HEK293 (cell line): ENCODE measurements around the gene RABIF.
"Not testable (repeated sequence)": the region's sequence is repeated elsewhere in the genome, so short reads cannot be mapped to it uniquely, and the experiment has no call there.

Experiments used
- CTCF ChIA-PET: fragments of 350-600 bp; formaldehyde crosslinking; extraction: SDS; loops from one replicate; lab custom pipeline; 2021; ENCODE audit warnings: antibody characterized with exemption; lab: Yijun Ruan, JAX
- POLR2A ChIA-PET: fragments of 300-600 bp; formaldehyde crosslinking; extraction: SDS; loops from one replicate; lab custom pipeline; 2020; ENCODE audit warnings: antibody characterized with exemption, inconsistent platforms; lab: Yijun Ruan, JAX
- H3K27ac ChIP-seq: fragments of 200-500 bp; sonication (Bioruptor generic); 2 replicates; pipeline ENCODE4 v1.5.1; 2014; ENCODE audit warnings: low read depth, low read length, control low read depth, inconsistent platforms; ENCODE audit errors: extremely low read depth
- H3K36me3 ChIP-seq, 2 experiments: fragments of 200-500 bp in 1 of 2; sonication (Bioruptor generic) in 1 of 2; 1 replicate in 1 of 2; 2 replicates in 1 of 2; pipeline ENCODE4 v1.5.1; 2014 to 2017; ENCODE audit warnings: inconsistent platforms in 2 of 2, low read length in 2 of 2; ENCODE audit not compliant: control insufficient read depth in 2 of 2, insufficient read depth in 1 of 2
- H3K4me1 ChIP-seq: fragments of 200-500 bp; sonication (Bioruptor generic); 2 replicates; pipeline ENCODE4 v1.5.1; 2014; ENCODE audit warnings: mild to moderate bottlenecking, low read length, inconsistent platforms; ENCODE audit not compliant: control insufficient read depth, insufficient read depth
- H3K4me3 ChIP-seq: 2 replicates; pipeline ENCODE4 v1.5.1; 2011; ENCODE audit warnings: low read depth, mild to moderate bottlenecking, control low read depth, low read length, moderate library complexity
- H3K9me3 ChIP-seq: fragments of 200-500 bp; sonication (Bioruptor generic); 2 replicates; pipeline ENCODE4 v1.5.1; 2014; ENCODE audit warnings: low read depth, low read length, inconsistent platforms; ENCODE audit not compliant: control insufficient read depth, insufficient read depth
- GLI2 ChIP-seq: fragments of 450-650 bp; formaldehyde crosslinking; IDR thresholded peaks from 2 replicates; pipeline ENCODE4; 2017; ENCODE audit warnings: missing biosample characterization, missing genetic modification characterization, low read depth, borderline replicate concordance
- SP7 ChIP-seq: fragments of 450-650 bp; formaldehyde crosslinking; IDR thresholded peaks from 2 replicates; pipeline ENCODE4 v1.5.1; 2016; ENCODE audit warnings: missing biosample characterization, missing genetic modification characterization
- YY1 ChIP-seq: fragments of 450-650 bp; formaldehyde crosslinking; IDR thresholded peaks from 2 replicates; pipeline ENCODE4 v1.5.1; 2018; ENCODE audit warnings: missing biosample characterization, missing genetic modification characterization
- ZBTB11 ChIP-seq: fragments of 450-650 bp; formaldehyde crosslinking; conservative IDR thresholded peaks from 2 replicates; pipeline ENCODE4 v1.5.1; 2016; ENCODE audit warnings: low read depth, missing biosample characterization, missing genetic modification characterization
- ZBTB17 ChIP-seq: fragments of 450-650 bp; formaldehyde crosslinking; IDR thresholded peaks from 2 replicates; pipeline ENCODE4 v1.5.1; 2016; ENCODE audit warnings: missing biosample characterization, missing genetic modification characterization
- ZBTB20 ChIP-seq: fragments of 450-650 bp; formaldehyde crosslinking; IDR thresholded peaks from 2 replicates; pipeline ENCODE4 v1.5.1; 2016; ENCODE audit warnings: missing biosample characterization, missing genetic modification characterization
- ZBTB21 ChIP-seq: fragments of 450-650 bp; formaldehyde crosslinking; IDR thresholded peaks from 2 replicates; pipeline ENCODE4 v1.5.1; 2017; ENCODE audit warnings: missing biosample characterization, missing genetic modification characterization
- ZNF121 ChIP-seq: fragments of 450-650 bp; formaldehyde crosslinking; IDR thresholded peaks from 2 replicates; pipeline ENCODE4 v1.5.1; 2016; ENCODE audit warnings: missing biosample characterization, missing genetic modification characterization
- ZNF175 ChIP-seq: fragments of 450-650 bp; formaldehyde crosslinking; IDR thresholded peaks from 2 replicates; pipeline ENCODE4 v1.5.1; 2016; ENCODE audit warnings: missing biosample characterization, missing genetic modification characterization
- ZNF211 ChIP-seq: fragments of 450-650 bp; formaldehyde crosslinking; IDR thresholded peaks from 2 replicates; pipeline ENCODE4 v1.5.1; 2016; ENCODE audit warnings: low read depth, missing biosample characterization, missing genetic modification characterization
- ZNF266 ChIP-seq: fragments of 450-650 bp; formaldehyde crosslinking; IDR thresholded peaks from 2 replicates; pipeline ENCODE4 v1.5.1; 2016; ENCODE audit warnings: missing biosample characterization, missing genetic modification characterization, low read depth
- ZNF416 ChIP-seq: fragments of 450-650 bp; formaldehyde crosslinking; IDR thresholded peaks from 2 replicates; pipeline ENCODE4 v1.5.1; 2016; ENCODE audit warnings: missing biosample characterization, missing genetic modification characterization
- ZNF426 ChIP-seq: fragments of 450-650 bp; formaldehyde crosslinking; IDR thresholded peaks from 2 replicates; pipeline ENCODE4 v1.5.1; 2017; ENCODE audit warnings: missing biosample characterization, missing genetic modification characterization, mild to moderate bottlenecking, inconsistent platforms, moderate library complexity
- ZNF501 ChIP-seq: fragments of 450-650 bp; formaldehyde crosslinking; IDR thresholded peaks from 2 replicates; pipeline ENCODE4 v1.5.1; 2016; ENCODE audit warnings: missing biosample characterization, missing genetic modification characterization
- ZNF560 ChIP-seq: fragments of 450-650 bp; formaldehyde crosslinking; IDR thresholded peaks from 2 replicates; pipeline ENCODE4 v1.5.1; 2017; ENCODE audit warnings: missing biosample characterization, missing genetic modification characterization, borderline replicate concordance
- ZNF623 ChIP-seq: fragments of 450-650 bp; formaldehyde crosslinking; IDR thresholded peaks from 2 replicates; pipeline ENCODE4 v1.5.1; 2016; ENCODE audit warnings: missing biosample characterization, missing genetic modification characterization
- ZNF624 ChIP-seq: fragments of 450-650 bp; formaldehyde crosslinking; IDR thresholded peaks from 2 replicates; pipeline ENCODE4 v1.5.1; 2017; ENCODE audit warnings: missing biosample characterization, missing genetic modification characterization
- ZNF701 ChIP-seq: fragments of 450-650 bp; formaldehyde crosslinking; IDR thresholded peaks from 2 replicates; pipeline ENCODE4 v1.5.1; 2016; ENCODE audit warnings: missing biosample characterization, missing genetic modification characterization

RABIF gene

GRCh38 chr1:202919615-202920014 is 30.7 kb upstream of the RABIF start (continued):
- TF ChIP-seq ZNF560 (tag by site-specific recombination) (no peak), ZNF501 (tag by site-specific recombination) (no peak), ZNF701 (no peak), ZNF623 (tag by site-specific recombination) (no peak), YY1 (tag by site-specific recombination) (no peak)

- Histone ChIP-seq H3K4me1 (no peaks in the 10 kb centered on the region), H3K27ac (no peak overlapping the region), H3K36me3 (peaks cover 32 to 89% of the 10 kb centered on the region in 2 experiments), H3K4me3 (no peak overlapping the region), H3K9me3 (no peaks in the 10 kb centered on the region)
- no peak for TF ChIP-seq ZBTB20
- no peak for TF ChIP-seq GLI2 (tag by site-specific recombination)
- TF ChIP-seq ZNF426 (tag by site-specific recombination), result no peak
- TF ChIP-seq SP7 (tag by site-specific recombination), result no peak
- no peak for TF ChIP-seq ZNF211 (tag by site-specific recombination)
- TF ChIP-seq ZNF121, result no peak
- TF ChIP-seq ZNF416 (tag by site-specific recombination), result no peak
- TF ChIP-seq ZNF175 (tag by site-specific recombination), result no peak
- ChIA-PET CTCF (interaction anchor here (0.6 kb wide), 1 partner anchor 92 kb away, joined by 3 read pairs; no protein-coding TSS in a partner anchor), POLR2A (interaction anchor here (1.1 kb wide), 1 partner anchor 12 kb away, joined by 3 read pairs; the partner anchor contains the start of gene KLHL12)
Measured at GRCh38 chr1:202915146-202915545, 26.2 kb upstream of the RABIF start.

- H3K4me3 ChIP-seq, H3K4me1 ChIP-seq, H3K9me3 ChIP-seq, POLR2A ChIA-PET, H3K27ac ChIP-seq: not testable (repeated sequence)
- CTCF ChIA-PET, result interaction anchor here (1.5 kb wide), 1 partner anchor 87 kb away, joined by 3 read pairs; no protein-coding TSS in a partner anchor
- H3K36me3 ChIP-seq, result peaks cover 29 to 92% of the 10 kb centered on the region in 2 experiments
Measured at GRCh38 chr1:202912476-202912875, 23.5 kb upstream of the RABIF start.

- ChIA-PET POLR2A (no interaction called here), CTCF (no interaction called here)
- TF ChIP-seq ZNF624 (no peak), ZNF266 (tag by site-specific recombination) (no peak), ZBTB17 (tag by site-specific recombination) (no peak), ZBTB21 (tag by site-specific recombination) (no peak), ZBTB11 (tag by site-specific recombination) (no peak)
- TF ChIP-seq, all 188 proteins: peak for 0
- Histone ChIP-seq H3K9me3 (no peaks in the 10 kb centered on the region), H3K27ac (no peak overlapping the region), H3K4me1 (no peaks in the 10 kb centered on the region), H3K36me3 (peaks cover 10 to 82% of the 10 kb centered on the region in 2 experiments), H3K4me3 (no peak overlapping the region)
Measured at GRCh38 chr1:202909494-202909893, 20.5 kb upstream of the RABIF start.
